GM04503 (cell line): Measurements from ENCODE around the gene EGFL7.

ENCODE experiments used
- DNase-seq: peaks from one replicate; pipeline ENCODE4 v3.0.0-alpha.2; 2012; ENCODE audit warnings: low read depth

The EGFL7 gene

GRCh38 chr9:136672431-136673087 lies 9.8 kb downstream of the EGFL7 start:
- DNase-seq, result no peak

- no peak for DNase-seq
These were observed 10.6 kb downstream of the EGFL7 start for GRCh38 chr9:136673088-136673974.

- no peak for DNase-seq
These were observed 11.5 kb downstream of the EGFL7 start for GRCh38 chr9:136673975-136674785.

- no peak for DNase-seq
These were observed 12.2 kb downstream of the EGFL7 start for GRCh38 chr9:136674786-136675349.

- no peak for DNase-seq
These were observed 13.0 kb downstream of the EGFL7 start for GRCh38 chr9:136675477-136676296.

GRCh38 chr9:136676297-136676794 lies 13.6 kb downstream of the EGFL7 start:
- DNase-seq, result no peak

- no peak for DNase-seq
These were observed 14.4 kb downstream of the EGFL7 start for GRCh38 chr9:136676920-136677686.

GRCh38 chr9:136678034-136678433 lies 15.3 kb downstream of the EGFL7 start:
- DNase-seq, result no peak

GRCh38 chr9:136678624-136679023 lies 15.9 kb downstream of the EGFL7 start:
- no peak for DNase-seq

GRCh38 chr9:136679431-136679941 lies 16.8 kb downstream of the EGFL7 start:
- no peak for DNase-seq

GRCh38 chr9:136681029-136681428 lies 18.3 kb downstream of the EGFL7 start:
- DNase-seq, result no peak

GRCh38 chr9:136681945-136682699 lies 19.4 kb downstream of the EGFL7 start:
- DNase-seq, result no peak

- no peak for DNase-seq
These were observed 20.0 kb downstream of the EGFL7 start for GRCh38 chr9:136682710-136683109.

GRCh38 chr9:136683173-136683745 lies 20.5 kb downstream of the EGFL7 start:
- no peak for DNase-seq

- no peak for DNase-seq
These were observed 21.0 kb downstream of the EGFL7 start for GRCh38 chr9:136683755-136684154.

GRCh38 chr9:136684339-136684738 lies 21.6 kb downstream of the EGFL7 start:
- DNase-seq, result no peak

GRCh38 chr9:136684799-136685198 lies 22.1 kb downstream of the EGFL7 start:
- no peak for DNase-seq

- no peak for DNase-seq
These were observed 22.5 kb downstream of the EGFL7 start for GRCh38 chr9:136685216-136685615.
